HG02678 (cell line): ENCODE results near the gene PHYHIPL.
"Not testable (repeated sequence)": the region's sequence is repeated elsewhere in the genome, so short reads cannot be mapped to it uniquely, and the experiment has no call there.

Experiments
- ATAC-seq: cut with Tn5 transposase; IDR thresholded peaks from one replicate; pipeline ENCODE4 v1.9.1; 2021; ENCODE audit warnings: mild to moderate bottlenecking, moderate library complexity; ENCODE audit not compliant: unreplicated experiment

The PHYHIPL gene

GRCh38 chr10:59190332-59190731 is 13.9 kb downstream of the PHYHIPL start:
- no peak for ATAC-seq

- no peak for ATAC-seq
Observed at GRCh38 chr10:59206204-59206720, 29.8 kb downstream of the PHYHIPL start.

- no peak for ATAC-seq
Observed at GRCh38 chr10:59212301-59212798, 35.9 kb downstream of the PHYHIPL start.

- ATAC-seq = no peak
Observed at GRCh38 chr10:59214160-59214559, 37.7 kb downstream of the PHYHIPL start.

- no peak for ATAC-seq
Observed at GRCh38 chr10:59216178-59216869, 39.9 kb downstream of the PHYHIPL start.

GRCh38 chr10:59222788-59223187 is 46.3 kb downstream of the PHYHIPL start:
- no peak for ATAC-seq

GRCh38 chr10:59223597-59223996 is 47.2 kb downstream of the PHYHIPL start:
- not testable (repeated sequence) for ATAC-seq

- ATAC-seq = no peak
Observed at GRCh38 chr10:59225211-59225610, 48.8 kb downstream of the PHYHIPL start.

- no peak for ATAC-seq
Observed at GRCh38 chr10:59227136-59227673, 50.8 kb downstream of the PHYHIPL start.

GRCh38 chr10:59229441-59229840 is 53.0 kb downstream of the PHYHIPL start:
- no peak for ATAC-seq

GRCh38 chr10:59234194-59234593 is 57.8 kb downstream of the PHYHIPL start:
- no peak for ATAC-seq

- no peak for ATAC-seq
Observed at GRCh38 chr10:59234816-59235429, 58.5 kb downstream of the PHYHIPL start.

- no peak for ATAC-seq
Observed at GRCh38 chr10:59236064-59236697, 59.7 kb downstream of the PHYHIPL start.

GRCh38 chr10:59237775-59238174 is 61.3 kb downstream of the PHYHIPL start:
- no peak for ATAC-seq

GRCh38 chr10:59239108-59239507 is 62.7 kb downstream of the PHYHIPL start:
- ATAC-seq = not testable (repeated sequence)

GRCh38 chr10:59240582-59241183 is 64.2 kb downstream of the PHYHIPL start:
- no peak for ATAC-seq

GRCh38 chr10:59242057-59242456 is 65.6 kb downstream of the PHYHIPL start:
- no peak for ATAC-seq

- ATAC-seq = no peak
Observed at GRCh38 chr10:59242991-59243390, 66.5 kb downstream of the PHYHIPL start.

- no peak for ATAC-seq
Observed at GRCh38 chr10:59243611-59244195, 67.3 kb downstream of the PHYHIPL start.

GRCh38 chr10:59244871-59245270 is 68.4 kb downstream of the PHYHIPL start:
- no peak for ATAC-seq

- no peak for ATAC-seq
Observed at GRCh38 chr10:59245686-59246085, 69.2 kb downstream of the PHYHIPL start.
